ENCODE results near the gene PIP4P1. TPM values are rescaled to one million over a fixed set of nuclear protein-coding genes. Genes with fewer than 3 reads are reported as not detected.

Gene PIP4P1
- total RNA-seq, 1 donor from 2014 or later, result 24.1 TPM

- intact Hi-C loops (cut with DNase I), result no loop called here
- no peak overlapping the region for H3K27ac ChIP-seq
- no peaks in the 10 kb centered on the region for H3K36me3 ChIP-seq
- H3K4me3 ChIP-seq, result no peak overlapping the region
- H3K27me3 ChIP-seq, result no peaks in the 10 kb centered on the region
- no peak for TF ChIP-seq POLR2A (IDR thresholded peaks at IDR 0.05)
- TF ChIP-seq POLR2AphosphoS5 (IDR thresholded peaks at IDR 0.05; ENCODE audit: insufficient read depth in 1 of 2, low read depth in 1 of 2), result peak in 1 of 2 donors; percentile 59
- TF ChIP-seq, protein P1, sequence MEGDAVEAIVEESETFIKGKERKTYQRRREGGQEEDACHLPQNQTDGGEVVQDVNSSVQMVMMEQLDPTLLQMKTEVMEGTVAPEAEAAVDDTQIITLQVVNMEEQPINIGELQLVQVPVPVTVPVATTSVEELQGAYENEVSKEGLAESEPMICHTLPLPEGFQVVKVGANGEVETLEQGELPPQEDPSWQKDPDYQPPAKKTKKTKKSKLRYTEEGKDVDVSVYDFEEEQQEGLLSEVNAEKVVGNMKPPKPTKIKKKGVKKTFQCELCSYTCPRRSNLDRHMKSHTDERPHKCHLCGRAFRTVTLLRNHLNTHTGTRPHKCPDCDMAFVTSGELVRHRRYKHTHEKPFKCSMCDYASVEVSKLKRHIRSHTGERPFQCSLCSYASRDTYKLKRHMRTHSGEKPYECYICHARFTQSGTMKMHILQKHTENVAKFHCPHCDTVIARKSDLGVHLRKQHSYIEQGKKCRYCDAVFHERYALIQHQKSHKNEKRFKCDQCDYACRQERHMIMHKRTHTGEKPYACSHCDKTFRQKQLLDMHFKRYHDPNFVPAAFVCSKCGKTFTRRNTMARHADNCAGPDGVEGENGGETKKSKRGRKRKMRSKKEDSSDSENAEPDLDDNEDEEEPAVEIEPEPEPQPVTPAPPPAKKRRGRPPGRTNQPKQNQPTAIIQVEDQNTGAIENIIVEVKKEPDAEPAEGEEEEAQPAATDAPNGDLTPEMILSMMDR (IDR thresholded peaks at IDR 0.05), result no peak
- no peak for DNase-seq (ENCODE audit: extremely low spot score in 2 of 2)
- H3K9me3 ChIP-seq, result no peaks in the 10 kb centered on the region
- H3K4me1 ChIP-seq, result no peaks in the 10 kb centered on the region
Observed at GRCh38 chr14:20493634-20494033, 32.4 kb upstream of the PIP4P1 start.

- TF ChIP-seq, protein P1 (IDR thresholded peaks at IDR 0.05), result no peak
- TF ChIP-seq POLR2A (IDR thresholded peaks at IDR 0.05) (no peak), POLR2AphosphoS5 (IDR thresholded peaks at IDR 0.05; ENCODE audit: insufficient read depth in 1 of 2, low read depth in 1 of 2) (no peak)
- intact Hi-C loops (cut with DNase I), result no loop called here
- Histone ChIP-seq H3K4me1 (no peaks in the 10 kb centered on the region), H3K27ac (no peak overlapping the region), H3K36me3 (no peaks in the 10 kb centered on the region), H3K9me3 (no peaks in the 10 kb centered on the region), H3K4me3 (no peak overlapping the region), H3K27me3 (no peaks in the 10 kb centered on the region)
- no peak for DNase-seq (ENCODE audit: extremely low spot score in 2 of 2)
Observed at GRCh38 chr14:20492486-20492885, 31.3 kb upstream of the PIP4P1 start.

DNA sequence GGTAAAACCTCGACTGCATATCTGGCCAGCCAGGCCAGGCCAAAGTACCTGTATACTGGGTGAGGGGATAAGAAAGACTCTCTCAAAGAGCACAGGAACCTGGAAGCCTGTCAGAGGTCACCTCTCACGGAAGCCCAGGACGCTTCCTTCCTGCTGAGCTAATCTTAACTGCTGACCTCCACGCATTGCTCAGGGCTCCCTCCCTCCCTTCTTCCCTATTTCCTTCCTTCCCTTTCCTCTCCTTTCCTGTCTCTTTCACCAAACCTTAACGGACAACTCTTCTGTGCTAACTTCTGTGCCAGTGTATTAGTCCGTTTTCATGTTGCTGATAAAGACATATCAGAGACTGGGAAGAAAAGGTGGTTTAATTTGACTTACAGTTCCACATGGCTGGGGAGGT lies 29.3 kb upstream of the PIP4P1 start:
- intact Hi-C loops (cut with DNase I), result no loop called here
- TF ChIP-seq POLR2A (IDR thresholded peaks at IDR 0.05), result no peak
- TF ChIP-seq, protein P1 (IDR thresholded peaks at IDR 0.05), result no peak
- no peak for TF ChIP-seq POLR2AphosphoS5 (IDR thresholded peaks at IDR 0.05; ENCODE audit: insufficient read depth in 1 of 2, low read depth in 1 of 2)
- no peak overlapping the region for H3K4me3 ChIP-seq
- DNase-seq (ENCODE audit: extremely low spot score in 2 of 2), result no peak
- H3K9me3 ChIP-seq, result no peaks in the 10 kb centered on the region
- no peaks in the 10 kb centered on the region for H3K27me3 ChIP-seq
- no peaks in the 10 kb centered on the region for H3K4me1 ChIP-seq
- H3K27ac ChIP-seq, result no peak overlapping the region
- no peaks in the 10 kb centered on the region for H3K36me3 ChIP-seq

DNA sequence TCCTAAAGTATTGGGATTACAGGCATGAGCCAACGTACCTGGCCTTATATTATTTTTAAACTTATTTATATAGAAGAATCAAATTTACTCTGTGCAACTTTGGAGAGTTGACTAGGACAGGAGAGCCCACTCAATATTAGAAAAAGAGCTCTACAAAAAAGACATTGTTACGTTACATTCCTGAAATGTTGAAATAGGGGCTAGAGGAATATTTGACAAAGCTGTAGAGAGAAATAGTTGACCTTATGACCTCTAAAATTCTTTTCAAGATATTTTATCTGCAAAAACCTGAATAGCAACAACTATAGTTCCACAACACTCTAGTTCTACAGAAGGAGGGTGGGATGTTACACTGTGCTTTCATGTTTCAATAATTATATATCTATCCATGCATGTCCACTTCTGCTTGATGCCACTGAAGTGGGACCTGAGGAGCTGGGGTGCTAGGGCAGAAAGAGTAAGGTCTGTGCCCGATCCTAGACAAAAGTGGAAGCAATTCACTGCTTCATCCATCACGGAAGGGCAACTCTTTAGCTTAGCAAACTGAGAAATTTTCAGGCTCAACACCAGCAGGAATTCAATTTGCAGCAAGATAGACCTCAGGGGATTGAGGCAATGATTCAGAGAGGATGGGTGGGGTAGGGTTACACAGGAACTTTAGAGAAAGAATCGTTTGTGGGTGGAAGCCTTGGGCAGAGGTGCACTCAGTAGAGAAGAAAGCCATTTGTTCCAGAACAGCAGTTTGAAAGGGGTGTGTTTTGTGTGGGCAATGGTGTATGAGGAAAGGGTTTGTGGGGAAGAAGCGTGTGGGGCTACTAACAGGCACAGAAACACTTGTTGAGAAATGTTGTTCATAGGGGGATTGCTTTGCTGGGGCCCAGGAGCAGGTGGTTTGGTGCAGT lies 28.1 kb upstream of the PIP4P1 start:
- intact Hi-C loops (cut with DNase I), result no loop called here
- H3K27ac ChIP-seq, result no peak overlapping the region
- TF ChIP-seq POLR2AphosphoS5 (IDR thresholded peaks at IDR 0.05; ENCODE audit: insufficient read depth in 1 of 2, low read depth in 1 of 2) (no peak), POLR2A (IDR thresholded peaks at IDR 0.05) (no peak)
- TF ChIP-seq, protein P1 (IDR thresholded peaks at IDR 0.05), result no peak
- no peak overlapping the region for H3K4me3 ChIP-seq
- H3K4me1 ChIP-seq, result no peaks in the 10 kb centered on the region
- no peaks in the 10 kb centered on the region for H3K36me3 ChIP-seq
- H3K9me3 ChIP-seq, result no peaks in the 10 kb centered on the region
- no peaks in the 10 kb centered on the region for H3K27me3 ChIP-seq
- DNase-seq (ENCODE audit: extremely low spot score in 2 of 2), result no peak

DNA sequence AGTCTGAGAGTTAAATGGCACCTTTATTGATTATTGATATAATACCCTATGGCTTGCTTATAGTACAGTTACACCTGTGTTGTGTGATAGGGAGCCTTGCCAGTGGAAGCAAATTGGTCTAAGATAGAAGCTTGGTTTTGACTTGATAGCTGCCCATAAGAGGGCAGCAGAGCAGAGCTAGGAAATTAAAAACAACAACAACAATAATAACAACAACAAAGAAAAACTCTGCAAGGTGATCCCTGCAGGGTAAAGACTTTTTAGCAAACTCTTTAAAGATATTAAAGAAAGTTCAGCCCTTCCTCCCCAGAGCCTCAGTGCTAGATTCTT lies 26.1 kb upstream of the PIP4P1 start:
- intact Hi-C loops (cut with DNase I), result no loop called here
- no peak for DNase-seq (ENCODE audit: extremely low spot score in 2 of 2)

More for the DNA sequence above, 26.1 kb upstream of the PIP4P1 start:
- H3K9me3 ChIP-seq, result no peaks in the 10 kb centered on the region
- no peak overlapping the region for H3K4me3 ChIP-seq
- no peaks in the 10 kb centered on the region for H3K27me3 ChIP-seq
- no peaks in the 10 kb centered on the region for H3K4me1 ChIP-seq
- no peak overlapping the region for H3K27ac ChIP-seq
- no peaks in the 10 kb centered on the region for H3K36me3 ChIP-seq
- TF ChIP-seq POLR2AphosphoS5 (IDR thresholded peaks at IDR 0.05; ENCODE audit: insufficient read depth in 1 of 2, low read depth in 1 of 2) (no peak), POLR2A (IDR thresholded peaks at IDR 0.05) (no peak)
- TF ChIP-seq, protein P1 (IDR thresholded peaks at IDR 0.05), result no peak

Measured in vagina (tissue), 2 donors.